Stimulated activated CD8-positive, alpha-beta memory T cell treated with anti-CD3 and anti-CD28 coated beads, Interleukin-2, amount 100 ng/mL, for 1 hour (primary cell): ENCODE results near the gene NR1H4.
"Not testable (repeated sequence)": the region's sequence is repeated elsewhere in the genome, so short reads cannot be mapped to it uniquely, and the experiment has no call there.

ENCODE experiments used
- DNase-seq, 2 donors: peaks; one replicate each; pipeline ENCODE4 v3.0.0-alpha.2; 2020; ENCODE audit warnings: low read depth in 2 of 2

Gene NR1H4

GRCh38 chr12:100566887-100567637 is 93.4 kb downstream of the NR1H4 start:
- no peak for DNase-seq

DNA sequence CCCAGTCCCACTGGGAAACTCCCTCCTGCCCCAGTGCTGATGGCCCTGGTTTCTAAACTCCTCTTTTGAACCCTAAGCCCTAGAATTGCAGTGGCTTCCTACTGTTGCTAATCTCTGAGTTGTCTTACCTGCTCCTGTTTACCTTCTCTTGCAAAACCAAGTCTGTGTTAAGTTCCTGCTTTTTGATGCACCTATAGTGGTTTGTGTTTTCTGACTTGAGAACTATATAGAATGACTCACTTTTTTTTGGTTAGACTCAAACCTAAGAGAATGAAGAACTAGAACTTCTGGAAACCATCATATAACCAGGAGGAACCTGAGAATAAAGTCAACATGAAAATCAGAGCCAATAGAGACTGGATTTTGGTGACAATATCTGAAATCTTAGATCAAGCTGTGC is 94.3 kb downstream of the NR1H4 start:
- DNase-seq, result no peak

DNA sequence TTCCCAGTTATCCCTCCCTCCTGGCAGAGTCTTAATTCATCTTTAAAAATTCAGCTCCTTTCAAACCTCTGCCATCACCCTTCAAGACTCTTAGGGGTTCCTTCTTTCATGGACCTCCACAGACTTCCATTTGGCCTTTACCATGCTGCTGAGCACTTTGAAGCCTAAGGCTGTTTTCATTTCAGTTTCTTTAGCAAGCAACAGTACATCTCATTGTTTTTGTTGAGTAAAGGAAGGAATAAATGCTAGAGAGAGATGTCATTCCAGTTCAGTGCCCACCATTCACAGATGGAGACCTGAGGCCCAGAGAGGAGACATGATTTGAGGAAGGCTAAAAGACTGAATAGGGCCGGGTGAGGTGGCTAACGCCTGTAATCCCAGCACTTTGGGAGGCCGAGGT is 98.5 kb downstream of the NR1H4 start:
- DNase-seq, result no peak

GRCh38 chr12:100573292-100574186 is 99.9 kb downstream of the NR1H4 start, which contains the start of gene GAS2L3:
Gene GAS2L3 (plus strand): TSS chr12:100573684. CDS start chr12:100594905, 21,221 bp downstream.
- DNase-seq, result peak in 1 of 2 donors; percentile 22

- no peak for DNase-seq
Measured at GRCh38 chr12:100574187-100575074, 100.8 kb downstream of the NR1H4 start.

GRCh38 chr12:100576331-100577036 is 102.8 kb downstream of the NR1H4 start:
- no peak for DNase-seq

DNA sequence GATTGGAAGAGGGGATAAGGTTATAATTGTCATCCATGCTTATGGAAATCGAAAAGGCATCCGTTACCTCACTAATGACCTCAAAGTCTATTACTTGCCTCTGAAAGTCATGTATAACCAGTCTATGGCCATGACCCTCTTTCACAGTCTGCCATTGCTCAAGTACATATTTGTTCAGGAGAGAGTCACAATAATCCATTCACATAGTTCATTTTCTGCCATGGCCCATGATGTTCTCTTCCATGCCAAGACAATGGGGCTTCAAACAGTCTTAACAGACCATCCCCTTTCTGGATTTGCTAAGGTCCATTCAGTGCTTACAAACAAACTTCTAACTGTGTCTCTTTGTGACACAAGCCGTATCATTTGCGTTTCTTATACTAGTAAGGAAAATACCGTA is 105.3 kb downstream of the NR1H4 start:
- no peak for DNase-seq

DNA sequence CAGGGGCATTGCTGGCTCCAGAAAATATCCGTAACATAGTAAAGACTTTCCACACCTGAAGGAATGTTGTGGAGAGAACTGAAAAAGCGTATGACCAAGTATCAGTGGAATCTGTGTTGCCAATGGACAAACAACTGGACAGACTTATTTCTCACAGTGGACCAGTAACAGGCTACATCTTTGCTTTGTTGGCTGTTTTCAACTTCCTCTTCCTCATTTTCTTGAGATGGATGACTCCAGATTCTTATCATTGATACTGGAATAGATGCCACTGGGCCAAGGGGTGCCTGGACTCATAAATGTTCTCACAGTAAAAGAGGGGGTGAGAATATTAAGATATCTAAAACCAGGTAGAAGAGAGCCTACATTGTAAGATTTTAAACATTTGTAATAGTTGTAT is 106.2 kb downstream of the NR1H4 start:
- no peak for DNase-seq

GRCh38 chr12:100584256-100584655 is 110.6 kb downstream of the NR1H4 start:
- DNase-seq, result no peak

DNA sequence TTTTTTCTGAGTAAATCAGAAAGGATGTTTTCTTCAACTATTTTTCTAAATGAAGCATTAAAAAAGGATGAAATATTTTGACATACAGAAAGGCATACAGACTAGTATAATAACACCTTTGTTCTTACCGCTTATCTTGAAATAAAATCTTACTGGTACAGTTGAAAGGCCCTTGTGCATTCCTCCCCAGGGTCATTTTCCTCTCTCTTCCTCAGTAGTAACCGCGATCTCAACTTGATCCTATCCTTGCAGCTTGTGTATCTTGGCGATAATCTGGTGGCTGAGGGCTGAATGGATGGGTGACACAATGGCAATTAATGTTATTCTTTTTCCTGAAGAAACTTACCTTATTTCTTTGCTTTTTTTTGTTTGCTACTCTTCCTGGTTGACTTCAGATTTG is 118.3 kb downstream of the NR1H4 start:
- DNase-seq, result no peak

DNA sequence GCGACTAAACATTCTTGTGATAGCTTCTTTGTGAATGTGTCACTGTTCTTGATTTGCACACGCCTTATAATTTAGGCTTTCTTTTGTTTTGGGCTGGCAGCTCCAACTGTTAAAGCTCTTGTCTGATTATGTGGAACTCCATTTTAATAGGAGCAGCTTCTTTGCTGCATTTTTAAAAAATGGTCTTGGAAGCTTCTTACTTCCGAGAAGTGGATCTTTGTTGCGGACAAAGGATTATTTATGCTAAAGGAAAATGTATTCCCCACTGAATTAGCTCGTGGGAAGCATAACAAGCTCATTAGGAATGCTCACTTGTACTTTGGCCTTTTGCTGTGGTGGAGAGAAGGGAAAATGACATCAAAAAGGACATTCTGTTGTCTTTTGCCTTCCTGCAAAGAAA is 119.8 kb downstream of the NR1H4 start:
- DNase-seq, result no peak

- no peak for DNase-seq
Measured at GRCh38 chr12:100601626-100602025, 128.0 kb downstream of the NR1H4 start.

- not testable (repeated sequence) for DNase-seq
Measured at GRCh38 chr12:100602997-100603396, 129.3 kb downstream of the NR1H4 start.

DNA sequence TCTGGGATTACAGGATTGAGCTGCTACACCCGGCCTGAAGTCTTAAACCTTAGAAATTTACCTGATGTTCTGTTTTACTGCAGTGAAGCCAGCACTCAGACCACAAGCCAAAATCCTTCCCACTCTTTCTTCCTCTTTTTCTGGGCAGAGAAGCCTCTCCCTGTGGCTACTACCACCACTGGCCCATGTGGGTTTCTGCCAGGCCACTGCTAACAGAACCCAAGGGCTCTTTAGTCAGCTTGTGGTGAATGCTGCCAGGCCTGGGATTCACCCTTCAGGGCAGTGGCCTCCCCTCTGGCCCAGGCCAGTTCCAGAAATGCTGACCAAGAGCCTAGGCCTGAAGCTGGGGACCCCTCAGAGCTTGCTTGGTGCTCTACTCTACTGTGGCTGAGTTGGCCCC is 135.1 kb downstream of the NR1H4 start:
- DNase-seq, result no peak

DNA sequence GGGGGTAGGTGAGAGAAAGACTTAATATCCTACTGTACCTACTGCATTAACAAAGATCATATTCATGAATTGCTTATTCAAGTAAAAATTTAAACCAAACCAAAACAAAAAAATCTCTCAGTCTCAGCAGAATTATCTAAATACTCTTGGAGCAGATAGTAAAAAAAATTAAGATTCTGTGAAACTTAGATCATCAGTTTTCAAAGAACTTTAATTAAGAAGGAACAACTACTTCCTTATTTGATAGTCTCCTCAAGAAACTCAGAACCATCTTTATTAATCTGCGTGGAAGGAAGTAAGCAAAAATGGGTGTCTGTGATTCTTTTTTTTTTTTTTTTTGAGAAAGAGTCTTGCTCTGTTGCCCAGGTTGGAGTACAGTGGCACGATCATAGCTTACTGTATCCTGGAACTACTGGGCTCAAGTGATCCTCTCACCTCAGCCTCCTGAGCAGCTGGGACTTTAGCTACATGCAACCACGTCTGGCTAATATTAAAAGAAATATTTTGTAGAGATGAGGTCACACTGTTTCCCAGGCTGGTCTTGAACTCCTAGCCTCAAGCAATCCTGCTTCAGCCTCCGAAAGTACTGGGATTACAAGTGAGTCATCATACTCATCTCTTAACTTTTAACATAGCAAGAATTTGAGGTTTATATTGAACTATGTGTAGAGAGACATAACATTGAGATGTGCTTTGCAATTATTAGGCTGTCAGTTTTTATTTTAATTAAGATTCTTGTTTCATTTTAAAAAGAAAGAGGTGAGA is 137.2 kb downstream of the NR1H4 start:
- DNase-seq, result no peak

GRCh38 chr12:100612606-100613005 is 138.9 kb downstream of the NR1H4 start:
- DNase-seq, result no peak
